Kasumi-1 (cell line): ENCODE results near the gene ABCC11.
A peak's percentile ranks its signal among the peaks of the same experiment; 100 is the strongest.

ENCODE experiments used
- DNase-seq, 2 experiments: peaks; one replicate each; lab custom pipeline; 2025; lab: John Stamatoyannopoulos, UW

The ABCC11 gene

GRCh38 chr16:48161906-48162305, 85.4 kb downstream of the ABCC11 start:
- no peak for DNase-seq

GRCh38 chr16:48160575-48160974, 86.8 kb downstream of the ABCC11 start:
- DNase-seq, result no peak

- DNase-seq, result no peak
Measured at GRCh38 chr16:48158296-48158695, 89.0 kb downstream of the ABCC11 start.

- no peak for DNase-seq
Measured at GRCh38 chr16:48157794-48158193, 89.5 kb downstream of the ABCC11 start.

GRCh38 chr16:48157302-48157701, 90.0 kb downstream of the ABCC11 start:
- no peak for DNase-seq

- DNase-seq, result peak; percentile 63 to 82
Measured at GRCh38 chr16:48156790-48157209, 90.5 kb downstream of the ABCC11 start.

GRCh38 chr16:48155926-48156789, 91.2 kb downstream of the ABCC11 start, which contains the start of gene ABCC12:
Gene ABCC12 (minus strand): TSS chr16:48155993. CDS start chr16:48146424, 9,569 bp downstream.
- DNase-seq, result no peak

GRCh38 chr16:48153774-48154173, 93.6 kb downstream of the ABCC11 start:
- no peak for DNase-seq

GRCh38 chr16:48152226-48152625, 95.1 kb downstream of the ABCC11 start:
- no peak for DNase-seq

- DNase-seq, result no peak
Measured at GRCh38 chr16:48150707-48151106, 96.6 kb downstream of the ABCC11 start.

GRCh38 chr16:48146710-48147109, 100.6 kb downstream of the ABCC11 start:
- DNase-seq, result no peak

- DNase-seq, result no peak
Measured at GRCh38 chr16:48146131-48146530, 101.2 kb downstream of the ABCC11 start.

GRCh38 chr16:48143812-48144368, 103.4 kb downstream of the ABCC11 start:
- DNase-seq, result no peak

GRCh38 chr16:48140821-48141220, 106.5 kb downstream of the ABCC11 start:
- DNase-seq, result no peak

GRCh38 chr16:48139517-48139916, 107.8 kb downstream of the ABCC11 start:
- no peak for DNase-seq

- DNase-seq, result no peak
Measured at GRCh38 chr16:48138543-48138942, 108.8 kb downstream of the ABCC11 start.

GRCh38 chr16:48137822-48138221, 109.5 kb downstream of the ABCC11 start:
- DNase-seq, result no peak

- DNase-seq, result no peak
Measured at GRCh38 chr16:48136547-48137360, 110.6 kb downstream of the ABCC11 start.

GRCh38 chr16:48133455-48134211, 113.7 kb downstream of the ABCC11 start:
- DNase-seq, result no peak

GRCh38 chr16:48132696-48133095, 114.6 kb downstream of the ABCC11 start:
- no peak for DNase-seq

- DNase-seq, result no peak
Measured at GRCh38 chr16:48131201-48131935, 116.0 kb downstream of the ABCC11 start.
